Measurements from ENCODE around the gene CYS1.

GRCh38 chr2:10097352-10098148 lies 17.3 kb upstream of the CYS1 start:
- TF ChIP-seq CTCF (IDR thresholded peaks at IDR 0.05) (peak; percentile 65 to 78 (median 72)), POLR2A (IDR thresholded peaks at IDR 0.05) (no peak)

Measured in breast epithelium (tissue), 3 donors.